WTC11 (cell line): ENCODE measurements around the gene TRIM38. TPM values are rescaled to one million over a fixed set of nuclear protein-coding genes. Genes with fewer than 3 reads are reported as not detected.

Experiments used
- ATAC-seq: fragments of 200-7000 bp; cut with Tn5 transposase; 2 replicates; pipeline ENCODE4 v1.10.0; 2021; ENCODE audit warnings: mild to moderate bottlenecking, moderate library complexity
- CTCF ChIA-PET: fragments of 300-600 bp; sonication (Branson Sonifier 250); formaldehyde crosslinking; loops from one replicate; lab custom pipeline; 2021; ENCODE audit warnings: antibody characterized with exemption; lab: Charles Lee
- POLR2A ChIA-PET: fragments of 350-600 bp; sonication (Branson Sonifier 250); formaldehyde crosslinking; loops from one replicate; lab custom pipeline; 2021; ENCODE audit warnings: antibody characterized with exemption; lab: Charles Lee
- DNase-seq: peaks from one replicate; pipeline ENCODE4 v3.0.0; 2021; ENCODE audit warnings: low spot score
- H3K27ac Mint-ChIP-seq: 2 replicates; pipeline ENCODE4 v1.8.0; 2021; ENCODE audit warnings: mixed read lengths
- H3K27me3 Mint-ChIP-seq: 2 replicates; pipeline ENCODE4 v1.8.0; 2021; ENCODE audit warnings: low read depth, mild to moderate bottlenecking, moderate library complexity, mixed read lengths
- H3K36me3 Mint-ChIP-seq: 2 replicates; pipeline ENCODE4 v1.8.0; 2021; ENCODE audit warnings: mixed read lengths
- H3K4me1 Mint-ChIP-seq: 2 replicates; pipeline ENCODE4 v1.8.0; 2022; ENCODE audit warnings: mixed read lengths
- H3K4me3 Mint-ChIP-seq: 2 replicates; pipeline ENCODE4 v1.8.0; 2021; ENCODE audit warnings: mild to moderate bottlenecking, moderate library complexity, mixed read lengths
- H3K9me3 Mint-ChIP-seq: 2 replicates; pipeline ENCODE4 v1.8.0; 2021; ENCODE audit warnings: mixed read lengths
- ATF2 ChIP-seq: sonication (generic); formaldehyde crosslinking; IDR thresholded peaks from 2 replicates; pipeline ENCODE4 v1.8.1; 2022; ENCODE audit warnings: low read depth, missing genetic modification reagents, borderline replicate concordance
- CBFB ChIP-seq: sonication (generic); formaldehyde crosslinking; IDR thresholded peaks from 2 replicates; pipeline ENCODE4 v1.8.1; 2022; ENCODE audit warnings: mild to moderate bottlenecking, low read depth, missing genetic modification reagents
- EMX1 ChIP-seq: fragments of 250-450 bp; sonication (Bioruptor Pico); IDR thresholded peaks from 2 replicates; pipeline ENCODE4 v1.8.0; 2021; ENCODE audit warnings: mild to moderate bottlenecking
- ERG ChIP-seq: fragments of 250-450 bp; sonication (Bioruptor Pico); IDR thresholded peaks from 2 replicates; pipeline ENCODE4 v1.8.0; 2021; ENCODE audit warnings: mild to moderate bottlenecking
- HMGA2 ChIP-seq: fragments of 250-450 bp; sonication (Bioruptor Pico); IDR thresholded peaks from 2 replicates; pipeline ENCODE4 v1.4.0; 2021; ENCODE audit warnings: mild to moderate bottlenecking, moderate library complexity
- IRF2 ChIP-seq: sonication (generic); formaldehyde crosslinking; IDR thresholded peaks from 2 replicates; pipeline ENCODE4 v1.8.0; 2022; ENCODE audit warnings: low read depth, missing genetic modification reagents, borderline replicate concordance
- NFATC4 ChIP-seq: fragments of 250-450 bp; sonication (Bioruptor Pico); IDR thresholded peaks from 2 replicates; pipeline ENCODE4 v1.9.0; 2021; ENCODE audit warnings: mild to moderate bottlenecking
- NFE2L1 ChIP-seq: sonication (generic); formaldehyde crosslinking; IDR thresholded peaks from 2 replicates; pipeline ENCODE4 v1.8.1; 2023; ENCODE audit warnings: missing genetic modification reagents
- RELA ChIP-seq: sonication (generic); formaldehyde crosslinking; IDR thresholded peaks from 2 replicates; pipeline ENCODE4 v1.8.1; 2022; ENCODE audit warnings: missing genetic modification reagents, mild to moderate bottlenecking, borderline replicate concordance
- TEAD4 ChIP-seq: sonication (generic); formaldehyde crosslinking; IDR thresholded peaks from 2 replicates; pipeline ENCODE4 v1.8.0; 2022; ENCODE audit warnings: mild to moderate bottlenecking, missing genetic modification reagents
- ZBTB21 ChIP-seq: sonication (generic); formaldehyde crosslinking; IDR thresholded peaks from 2 replicates; pipeline ENCODE4 v1.8.1; 2023; ENCODE audit warnings: mild to moderate bottlenecking, missing genetic modification reagents, borderline replicate concordance
- ZNF263 ChIP-seq: sonication (generic); formaldehyde crosslinking; IDR thresholded peaks from 2 replicates; pipeline ENCODE4 v1.8.1; 2022; ENCODE audit warnings: low read depth, mild to moderate bottlenecking, moderate library complexity, missing genetic modification reagents
- ZNF425 ChIP-seq: fragments of 250-450 bp; sonication (Bioruptor Pico); conservative IDR thresholded peaks from 2 replicates; pipeline ENCODE4 v1.9.0; 2021; ENCODE audit warnings: mild to moderate bottlenecking
- total RNA-seq: library from RNA; stranded (reverse); gene quantifications from 3 replicates; pipeline ENCODE4 v1.2.3, GENCODE V29; 2021
- TF ChIP-seq, protein P1 (sequence below): sonication (generic); formaldehyde crosslinking; IDR thresholded peaks from 2 replicates; pipeline ENCODE4 v1.8.0; 2023; ENCODE audit warnings: missing genetic modification reagents

Gene TRIM38
- total RNA-seq, 1 experiment from 2014 or later, result 1.6 TPM

GRCh38 chr6:26026833-26027490, 64.4 kb downstream of the TRIM38 start (continued):
- TF ChIP-seq ATF2 (CRISPR knock-in tag), result 0 out of 2 replicates have a peak, but pooled peaks have one; percentile 61
- TF ChIP-seq TEAD4, result no peak; the same call in 1 of the 2 replicates
- no peak for TF ChIP-seq CBFB
- TF ChIP-seq, all 79 proteins: peak for 35

- Mint-ChIP-seq H3K36me3 (peaks cover 5% of the 10 kb centered on the region), H3K4me3 (peak overlapping the region; percentile 92), H3K27ac (peak overlapping the region; percentile 98), H3K9me3 (no peaks in the 10 kb centered on the region), H3K27me3 (no peaks in the 10 kb centered on the region), H3K4me1 (peaks cover 63% of the 10 kb centered on the region)
- POLR2A ChIA-PET, result interaction anchor here (0.5 to 11.6 kb wide), 21 partner anchors 18 to 1866 kb away, joined by 3 to 365 read pairs (median 12); a partner anchor contains a TSS
- CTCF ChIA-PET, result no interaction called here
- DNase-seq (no peak), ATAC-seq (no peak)
- TF ChIP-seq, protein P1, sequence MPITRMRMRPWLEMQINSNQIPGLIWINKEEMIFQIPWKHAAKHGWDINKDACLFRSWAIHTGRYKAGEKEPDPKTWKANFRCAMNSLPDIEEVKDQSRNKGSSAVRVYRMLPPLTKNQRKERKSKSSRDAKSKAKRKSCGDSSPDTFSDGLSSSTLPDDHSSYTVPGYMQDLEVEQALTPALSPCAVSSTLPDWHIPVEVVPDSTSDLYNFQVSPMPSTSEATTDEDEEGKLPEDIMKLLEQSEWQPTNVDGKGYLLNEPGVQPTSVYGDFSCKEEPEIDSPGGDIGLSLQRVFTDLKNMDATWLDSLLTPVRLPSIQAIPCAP (CRISPR knock-in tag), result no peak
- TF ChIP-seq NFE2L1 (CRISPR knock-in tag) (no peak), IRF2 (CRISPR knock-in tag) (no peak), ZNF263 (no peak), HMGA2 (CRISPR knock-in tag) (no peak), ZNF425 (CRISPR knock-in tag) (0 out of 2 replicates have a peak, but pooled peaks have one; percentile 29), RELA (CRISPR knock-in tag) (no peak)
Measured at GRCh38 chr6:26027491-26028211, 65.0 kb downstream of the TRIM38 start.

DNA sequence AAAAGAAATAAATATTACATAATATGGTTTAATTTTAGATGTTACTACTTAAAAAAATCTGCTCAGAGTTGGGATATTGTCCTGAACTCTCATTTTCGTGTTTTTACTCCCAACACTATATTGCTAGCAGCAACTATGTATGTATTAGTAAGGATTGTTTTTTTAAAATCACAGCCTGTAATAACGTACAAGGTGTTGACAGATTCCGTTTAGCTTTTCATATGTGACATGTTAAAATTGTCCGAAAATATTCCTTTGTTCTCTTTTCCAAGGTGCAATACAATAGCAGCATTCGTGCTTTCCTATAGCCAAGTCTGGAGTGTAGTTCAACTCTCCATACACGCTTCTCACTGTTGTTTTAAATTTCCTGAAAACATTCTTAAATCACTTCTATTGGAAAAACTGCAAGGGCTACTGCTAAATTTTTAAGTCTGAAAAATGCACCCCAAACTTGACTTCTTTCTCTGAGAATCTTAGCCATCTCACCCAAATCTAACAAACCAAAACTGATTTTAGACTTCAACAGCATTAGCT, 65.7 kb downstream of the TRIM38 start:
- TF ChIP-seq NFATC4 (CRISPR knock-in tag) (peak; percentile 63), EMX1 (CRISPR knock-in tag) (peak; percentile 64; the same call in 1 of the 2 replicates), ZNF425 (CRISPR knock-in tag) (0 out of 2 replicates have a peak, but pooled peaks have one; percentile 70), ERG (peak; percentile 46; the same call in 1 of the 2 replicates), ZBTB21 (CRISPR knock-in tag) (no peak)
- TF ChIP-seq, all 79 proteins: peak for 4
- DNase-seq (no peak), ATAC-seq (no peak)
- ChIA-PET POLR2A (interaction anchor here (0.5 to 11.6 kb wide), 18 partner anchors 9 to 1862 kb away, joined by 3 to 365 read pairs (median 12); a partner anchor contains a TSS), CTCF (no interaction called here)
- no peaks in the 10 kb centered on the region for H3K9me3 Mint-ChIP-seq
- no peaks in the 10 kb centered on the region for H3K27me3 Mint-ChIP-seq
- peaks cover 57% of the 10 kb centered on the region for H3K4me1 Mint-ChIP-seq
- H3K4me3 Mint-ChIP-seq, result peak overlapping the region; percentile 91
- H3K36me3 Mint-ChIP-seq, result peaks cover 5% of the 10 kb centered on the region
- peak overlapping the region; percentile 99 for H3K27ac Mint-ChIP-seq
